GM15510 (cell line): ENCODE measurements around the gene SEMA5B.

Experiments
- POLR2A ChIP-seq: IDR thresholded peaks from 3 replicates; pipeline ENCODE4 v1.6.1; 2011; ENCODE audit warnings: borderline replicate concordance; ENCODE audit not compliant: insufficient read length; ENCODE audit errors: extremely low read depth

The SEMA5B gene

DNA sequence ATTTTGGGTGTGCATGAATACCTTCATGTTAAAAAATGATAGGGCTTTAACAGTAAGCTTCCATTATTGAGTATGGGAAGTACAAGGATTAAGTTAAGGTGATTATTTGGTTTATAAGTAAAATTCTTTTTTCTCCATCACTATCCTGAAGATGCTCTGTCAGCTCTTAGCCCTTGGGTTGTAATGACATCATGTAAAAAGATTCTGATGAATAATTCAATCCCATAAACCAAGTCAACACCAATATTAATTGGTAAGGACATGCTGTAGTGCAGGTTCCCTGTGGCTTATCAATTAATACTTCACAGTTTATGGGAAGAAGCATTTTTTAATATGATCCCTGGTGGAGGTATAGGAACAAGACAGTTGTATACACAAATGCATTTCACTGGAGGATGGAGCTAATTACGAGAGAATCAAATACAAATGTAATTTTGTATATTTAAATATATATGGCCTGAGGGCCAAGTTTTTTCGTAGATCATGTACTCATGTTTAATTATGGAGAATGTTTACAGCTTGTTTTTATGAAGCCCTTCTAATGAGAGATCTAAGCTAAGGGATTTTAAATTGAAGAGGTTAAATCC lies 145.1 kb downstream of the SEMA5B start:
- no peak for TF ChIP-seq POLR2A

DNA sequence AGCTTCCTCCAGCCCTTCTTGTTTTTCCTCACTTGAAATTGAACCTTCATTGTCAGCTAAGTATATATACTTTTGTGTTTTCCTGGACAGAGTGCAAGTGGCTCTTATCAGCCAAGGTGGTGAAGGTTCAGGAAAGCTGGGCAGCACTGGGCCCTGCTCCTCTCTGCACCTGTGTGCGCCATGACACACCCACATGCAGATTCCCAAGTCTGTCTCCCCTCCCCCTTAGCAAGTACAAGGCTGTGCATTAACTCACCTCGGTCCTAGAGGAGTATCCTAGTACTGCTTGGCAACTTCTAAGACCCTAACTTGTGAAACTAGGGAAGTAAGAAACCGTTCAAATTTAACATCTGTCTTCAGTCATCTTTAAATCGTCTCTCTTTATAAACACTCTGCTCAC lies 146.9 kb downstream of the SEMA5B start:
- no peak for TF ChIP-seq POLR2A

DNA sequence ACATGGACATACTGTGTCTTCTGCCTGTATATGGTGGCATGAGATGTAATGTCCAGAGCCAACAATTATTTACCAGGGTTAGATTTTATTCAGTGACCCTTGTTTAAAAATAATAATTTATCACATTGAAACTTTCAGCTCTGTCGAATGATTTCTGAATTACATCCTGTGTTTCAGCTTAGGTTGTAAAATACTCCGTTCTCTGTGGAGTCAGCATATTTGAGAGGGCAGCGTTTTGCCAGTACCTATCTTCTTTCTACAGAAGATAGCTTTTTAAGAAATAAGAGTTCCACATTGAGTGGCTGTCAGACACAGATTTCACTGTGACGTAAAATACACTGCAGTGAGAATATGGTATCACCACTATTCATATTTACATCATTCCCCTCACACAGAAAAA lies 147.4 kb downstream of the SEMA5B start:
- no peak for TF ChIP-seq POLR2A

DNA sequence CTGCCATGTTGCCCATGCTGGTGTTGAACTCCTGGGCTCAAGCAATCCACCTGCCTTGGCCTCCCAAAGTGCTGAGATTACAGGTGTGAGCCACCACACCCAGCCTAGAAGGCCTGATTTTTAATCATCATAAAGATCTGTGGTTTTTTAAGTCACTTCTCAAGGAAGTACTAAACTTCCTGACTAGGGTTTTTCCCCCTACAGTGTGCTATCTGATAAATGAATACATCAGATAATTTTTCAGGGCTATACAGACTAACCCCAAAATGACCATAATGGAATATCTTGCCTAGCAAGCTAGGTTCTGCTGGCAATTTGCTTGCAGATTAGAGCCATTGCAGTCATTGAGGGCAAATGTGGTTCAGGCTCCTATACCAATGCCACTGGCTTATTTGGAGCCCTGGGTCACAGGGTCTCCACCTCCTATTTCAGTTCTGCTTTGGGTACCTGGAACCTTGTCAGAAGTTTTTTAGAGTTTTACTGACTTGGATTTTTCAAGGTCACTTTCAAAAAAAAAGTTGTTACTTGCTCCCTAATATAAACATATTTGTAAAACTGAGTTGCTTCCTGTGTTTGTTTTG lies 151.9 kb downstream of the SEMA5B start:
- no peak for TF ChIP-seq POLR2A

DNA sequence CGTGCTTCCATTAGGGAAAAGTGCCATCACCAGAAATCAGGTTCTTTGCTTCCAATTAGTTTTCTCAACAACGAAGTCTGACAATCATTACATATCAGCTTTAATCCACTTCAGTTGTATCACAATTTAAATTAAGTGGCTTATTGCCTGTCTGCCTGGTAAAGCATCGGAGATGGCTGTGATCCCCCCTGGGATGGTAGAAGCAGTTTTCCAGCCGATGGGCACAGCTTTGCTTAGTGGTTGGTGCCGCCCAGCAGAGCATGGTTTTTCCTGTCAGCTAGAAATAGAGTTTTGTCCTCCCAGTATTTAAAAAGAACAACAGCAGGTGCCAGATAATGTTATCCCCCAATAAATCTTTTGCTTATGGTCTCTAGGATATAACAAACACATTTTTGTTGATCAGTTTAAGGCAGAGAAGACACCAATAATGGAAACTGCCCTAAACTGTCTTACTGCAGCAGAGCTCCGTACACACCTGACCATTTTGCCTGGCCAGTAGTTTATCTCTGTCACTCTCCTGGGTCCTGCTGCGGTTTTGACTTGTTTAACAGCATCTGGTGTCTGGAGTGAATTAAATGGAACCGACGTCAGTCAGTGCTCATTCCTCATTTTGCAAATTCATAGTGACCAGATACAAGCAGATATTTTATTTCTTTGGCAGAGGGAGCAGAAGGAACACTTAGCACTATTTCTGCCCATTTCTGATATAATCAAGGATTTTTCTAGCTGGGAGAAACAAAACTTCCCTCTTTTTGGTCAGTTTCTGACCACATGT lies 153.6 kb downstream of the SEMA5B start:
- TF ChIP-seq POLR2A = no peak

DNA sequence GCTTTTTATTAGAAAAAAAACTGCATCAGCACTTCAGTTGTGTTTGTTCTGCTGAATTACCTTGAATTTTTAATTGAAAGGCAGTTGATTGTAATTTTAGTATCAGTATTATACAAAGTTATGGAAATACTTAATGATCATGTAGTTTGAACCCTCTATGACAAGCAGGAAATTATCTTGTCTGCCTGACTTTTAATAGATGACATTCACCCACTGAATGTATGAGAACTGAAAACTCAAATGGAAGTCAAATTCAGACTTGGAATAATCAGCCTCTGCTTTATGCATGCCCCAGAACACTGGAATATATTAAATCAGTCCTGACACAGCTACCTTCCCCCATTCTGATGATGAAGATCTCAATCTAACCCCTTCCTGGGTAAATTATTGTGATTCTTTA lies 159.2 kb downstream of the SEMA5B start:
- no peak for TF ChIP-seq POLR2A

DNA sequence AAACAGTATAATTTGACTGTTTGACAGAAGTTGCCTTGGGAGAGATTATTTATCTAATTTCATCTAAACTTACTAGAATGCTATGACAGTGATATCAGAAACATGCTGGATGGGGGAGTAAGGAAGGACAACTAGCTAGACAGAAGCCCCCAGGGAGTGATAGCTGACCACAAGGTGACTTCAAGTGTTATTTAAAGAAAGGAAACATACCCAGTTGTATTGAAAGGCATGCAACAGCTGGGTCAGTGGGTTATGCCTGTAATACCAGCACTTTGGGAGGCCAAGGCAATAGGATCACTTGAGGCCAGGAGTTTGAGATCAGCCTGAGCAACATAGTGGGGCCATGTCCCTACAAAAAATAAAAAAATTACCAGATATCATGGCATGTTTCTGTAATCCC lies 163.1 kb downstream of the SEMA5B start:
- TF ChIP-seq POLR2A = no peak

DNA sequence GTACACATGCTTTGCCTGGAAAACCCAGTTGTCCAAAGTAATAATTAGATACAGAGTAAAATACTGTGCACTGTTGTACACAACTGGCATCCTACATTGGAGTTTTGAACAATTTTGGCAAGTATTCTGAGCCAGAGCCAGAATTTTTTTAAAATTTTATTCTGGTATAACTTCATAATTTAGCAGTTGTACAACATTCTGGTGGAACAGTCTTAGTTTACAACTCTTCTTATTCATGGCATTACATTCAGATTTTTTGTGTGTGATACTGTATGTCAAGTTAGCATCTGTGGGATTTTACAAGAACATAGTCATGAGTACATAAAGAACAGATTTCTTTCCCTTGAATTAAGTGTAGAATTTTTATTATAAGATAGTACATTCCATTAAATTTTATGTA lies 165.2 kb downstream of the SEMA5B start:
- no peak for TF ChIP-seq POLR2A
